Erythroblast (primary cell): ENCODE results near the gene PPM1K.

Experiments
- GATA1 ChIP-seq: IDR thresholded peaks from 2 replicates; pipeline ENCODE4 v1.6.1; 2011; ENCODE audit warnings: low read depth, mild to moderate bottlenecking, control low read depth, low read length, moderate library complexity
- POLR2A ChIP-seq: IDR thresholded peaks from 2 replicates; pipeline ENCODE4 v1.6.1; 2011; ENCODE audit warnings: mild to moderate bottlenecking, low read length

- no peak for TF ChIP-seq POLR2A
- TF ChIP-seq GATA1, result no peak
These were observed 37.2 kb downstream of the PPM1K start for GRCh38 chr4:88247148-88247547.
